GM12801 (cell line): ENCODE measurements around the gene MAPK8IP2.

ENCODE experiments used
- TF ChIP-seq, protein P1 (sequence below): IDR thresholded peaks from one replicate; pipeline ENCODE4 v1.5.1; 2011; ENCODE audit warnings: control low read depth; ENCODE audit not compliant: insufficient read length; ENCODE audit errors: extremely low read depth

The MAPK8IP2 gene

DNA sequence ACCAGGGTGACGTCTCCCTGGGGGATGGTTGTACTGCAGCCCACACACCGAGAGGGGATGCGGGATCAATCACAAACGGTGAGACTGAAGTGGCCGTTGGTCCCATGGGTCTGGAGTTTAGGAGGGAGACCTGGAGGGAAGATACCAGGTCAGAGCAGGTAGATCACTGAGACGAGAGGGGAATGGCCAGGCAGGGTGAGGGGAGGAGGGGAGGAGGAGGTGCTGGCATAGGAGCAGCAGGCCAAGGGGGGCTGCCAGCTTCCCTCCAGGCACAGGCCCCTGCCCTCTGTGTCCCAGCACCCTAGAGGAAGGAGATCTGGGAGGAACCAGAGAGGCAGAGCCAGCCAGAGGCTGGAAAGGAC lies 7.0 kb downstream of the MAPK8IP2 start:
- TF ChIP-seq, protein P1, sequence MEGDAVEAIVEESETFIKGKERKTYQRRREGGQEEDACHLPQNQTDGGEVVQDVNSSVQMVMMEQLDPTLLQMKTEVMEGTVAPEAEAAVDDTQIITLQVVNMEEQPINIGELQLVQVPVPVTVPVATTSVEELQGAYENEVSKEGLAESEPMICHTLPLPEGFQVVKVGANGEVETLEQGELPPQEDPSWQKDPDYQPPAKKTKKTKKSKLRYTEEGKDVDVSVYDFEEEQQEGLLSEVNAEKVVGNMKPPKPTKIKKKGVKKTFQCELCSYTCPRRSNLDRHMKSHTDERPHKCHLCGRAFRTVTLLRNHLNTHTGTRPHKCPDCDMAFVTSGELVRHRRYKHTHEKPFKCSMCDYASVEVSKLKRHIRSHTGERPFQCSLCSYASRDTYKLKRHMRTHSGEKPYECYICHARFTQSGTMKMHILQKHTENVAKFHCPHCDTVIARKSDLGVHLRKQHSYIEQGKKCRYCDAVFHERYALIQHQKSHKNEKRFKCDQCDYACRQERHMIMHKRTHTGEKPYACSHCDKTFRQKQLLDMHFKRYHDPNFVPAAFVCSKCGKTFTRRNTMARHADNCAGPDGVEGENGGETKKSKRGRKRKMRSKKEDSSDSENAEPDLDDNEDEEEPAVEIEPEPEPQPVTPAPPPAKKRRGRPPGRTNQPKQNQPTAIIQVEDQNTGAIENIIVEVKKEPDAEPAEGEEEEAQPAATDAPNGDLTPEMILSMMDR, result no peak

DNA sequence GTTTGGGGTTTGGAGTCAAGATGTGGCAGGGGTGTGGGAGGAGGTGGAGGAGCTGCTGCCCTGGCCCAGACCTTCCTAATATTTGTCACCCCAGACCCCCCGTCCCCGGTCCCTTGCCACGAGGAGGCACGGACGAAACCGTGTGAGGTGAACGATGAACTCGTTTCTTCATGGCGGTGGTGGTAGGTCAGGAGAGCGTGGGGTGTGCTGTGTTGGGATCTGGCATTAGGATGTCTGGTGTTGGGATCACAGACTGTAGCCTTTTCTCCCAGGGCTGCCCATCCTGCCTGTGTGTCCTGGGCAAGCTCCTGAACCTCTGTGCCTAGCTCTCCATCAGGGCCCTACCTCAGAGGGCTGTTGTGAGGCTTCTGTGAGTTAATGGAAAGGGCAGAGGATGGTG lies 8.4 kb downstream of the MAPK8IP2 start:
- TF ChIP-seq, protein P1, result no peak

DNA sequence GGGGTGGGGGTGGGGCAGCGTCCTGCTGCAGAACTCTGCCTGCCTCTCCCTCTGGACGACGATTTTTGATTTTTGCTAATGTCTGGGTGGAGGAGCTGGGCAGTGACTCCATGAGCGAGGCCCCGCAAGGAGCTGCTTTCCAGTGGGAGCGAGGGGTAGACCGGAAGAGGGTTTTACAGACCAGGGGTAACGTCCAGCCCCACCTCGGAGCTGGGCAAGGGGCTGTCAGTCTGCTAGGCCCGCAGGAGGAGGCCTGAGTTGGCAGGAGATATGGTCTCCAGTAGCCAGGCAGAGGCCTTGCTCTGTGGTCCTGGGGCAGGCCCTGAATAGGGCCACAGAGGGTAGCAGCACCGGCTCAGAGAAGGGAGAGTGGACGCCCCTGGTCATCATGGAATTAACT lies 9.0 kb downstream of the MAPK8IP2 start:
- TF ChIP-seq, protein P1, result no peak

DNA sequence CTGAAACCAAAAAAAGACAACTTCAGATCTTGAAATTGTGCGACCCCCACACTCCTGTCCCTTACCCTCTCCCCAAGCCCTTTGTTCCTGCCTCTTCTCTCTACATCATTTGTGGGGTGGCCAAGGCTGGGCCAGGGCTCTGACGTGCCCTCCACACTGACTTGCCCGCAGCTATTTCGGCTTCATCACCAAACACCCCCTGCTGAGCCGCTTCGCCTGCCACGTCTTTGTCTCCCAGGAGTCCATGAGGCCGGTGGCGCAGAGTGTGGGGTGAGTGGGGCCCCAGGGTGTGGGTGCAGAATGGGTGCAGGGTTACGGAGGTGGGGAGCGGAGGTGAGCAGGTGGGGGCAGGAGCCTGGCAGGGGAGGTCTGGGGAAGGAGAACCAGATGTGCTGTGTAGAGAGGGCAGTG lies 9.5 kb downstream of the MAPK8IP2 start:
- TF ChIP-seq, protein P1, result no peak

DNA sequence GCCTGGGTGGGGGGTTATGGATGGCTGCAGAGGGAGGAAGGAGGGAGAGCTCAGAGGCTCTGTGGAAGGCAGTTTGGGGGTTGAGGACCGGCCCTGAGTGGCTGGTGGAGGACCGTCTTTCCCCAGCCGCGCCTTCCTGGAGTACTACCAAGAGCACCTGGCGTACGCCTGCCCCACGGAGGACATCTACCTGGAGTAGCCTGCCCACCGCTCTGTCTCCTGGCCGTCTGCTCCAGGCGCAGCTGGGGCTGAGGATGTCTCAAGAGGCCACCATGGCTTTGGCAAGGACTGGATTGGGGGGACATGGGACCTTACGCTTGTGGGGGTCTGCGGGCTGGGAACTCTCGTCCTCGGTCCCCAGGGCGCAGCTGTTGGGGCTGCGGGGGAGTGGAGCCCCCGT lies 10.0 kb downstream of the MAPK8IP2 start:
- TF ChIP-seq, protein P1, result no peak

DNA sequence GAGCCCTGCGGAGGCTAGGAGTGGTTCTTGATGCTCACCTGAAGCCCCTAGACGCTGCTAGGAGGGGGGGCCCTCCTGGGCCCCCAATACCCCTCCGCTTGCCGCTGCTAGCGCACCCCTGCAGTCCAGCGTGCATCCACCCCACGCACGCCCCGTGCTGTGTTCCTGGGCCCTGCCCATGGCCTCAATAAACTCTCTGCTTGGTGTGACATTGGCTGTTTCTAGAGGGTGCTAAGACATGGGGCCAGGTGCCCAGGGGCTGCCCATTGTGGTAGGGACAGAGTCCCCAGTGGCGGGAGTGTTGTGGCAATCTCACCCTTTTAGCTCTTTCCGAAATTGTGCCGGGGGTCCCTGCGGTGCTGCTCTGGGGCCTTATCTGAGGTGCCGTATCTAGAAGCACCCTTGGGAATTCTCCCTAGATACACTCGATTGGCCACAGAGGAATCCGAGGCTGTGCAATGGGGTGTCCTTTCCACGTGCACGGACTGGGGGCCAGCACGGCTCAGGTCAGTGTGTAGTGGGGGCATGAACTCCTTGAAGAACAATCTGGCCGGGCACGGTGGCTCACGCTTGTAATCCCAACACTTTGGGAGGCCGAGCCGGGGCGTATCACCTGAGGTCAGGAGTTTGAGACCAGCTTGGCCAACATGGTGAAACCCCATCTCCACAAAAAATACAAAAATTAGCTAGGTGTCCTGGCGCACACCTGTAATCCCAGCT lies 10.9 kb downstream of the MAPK8IP2 start:
- TF ChIP-seq, protein P1, result no peak

DNA sequence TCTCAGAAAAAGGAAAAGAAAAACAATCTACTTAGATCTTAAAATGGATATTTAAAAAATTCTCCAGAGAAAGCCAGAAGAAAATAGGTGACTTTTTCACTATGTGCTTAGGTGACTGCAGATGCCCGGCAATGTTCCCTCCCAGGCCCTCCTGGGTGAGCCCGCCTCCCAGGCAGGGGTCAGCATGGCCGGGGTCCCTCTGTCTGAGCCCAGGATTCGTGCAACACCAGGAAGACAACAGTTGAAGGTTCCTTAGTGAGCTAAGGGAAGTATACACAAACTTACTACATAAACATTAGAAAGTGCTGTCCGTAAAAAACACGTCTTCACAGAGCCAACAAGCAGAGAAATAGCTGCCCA lies 11.6 kb downstream of the MAPK8IP2 start:
- TF ChIP-seq, protein P1, result no peak
